T-helper 1 cell treated with Interleukin-12 subunit alpha and Interleukin-12 subunit beta and Interleukin-4 antibody, amounts not matched to agents 30 μg/mL and 1 μg/mL, for 36 hours (primary cell): ENCODE measurements around the gene ZCCHC17.
"Not testable (repeated sequence)": the region's sequence is repeated elsewhere in the genome, so short reads cannot be mapped to it uniquely, and the experiment has no call there.

Experiments
- H3K27ac Mint-ChIP-seq: one replicate; pipeline ENCODE4 v1.8.0; 2021; ENCODE audit warnings: mild to moderate bottlenecking, mixed read lengths
- H3K27me3 Mint-ChIP-seq: one replicate; pipeline ENCODE4 v1.8.0; 2021; ENCODE audit warnings: low read depth, mixed read lengths
- H3K36me3 Mint-ChIP-seq: one replicate; pipeline ENCODE4 v1.8.0; 2021; ENCODE audit warnings: low read depth, mixed read lengths
- H3K4me1 Mint-ChIP-seq: one replicate; pipeline ENCODE4 v1.8.0; 2021; ENCODE audit warnings: low read depth, mixed read lengths
- H3K4me3 Mint-ChIP-seq: one replicate; pipeline ENCODE4 v1.8.0; 2021; ENCODE audit warnings: mild to moderate bottlenecking, moderate library complexity, mixed read lengths
- H3K9me3 Mint-ChIP-seq: one replicate; pipeline ENCODE4 v1.8.0; 2021; ENCODE audit warnings: mixed read lengths

ZCCHC17 gene

GRCh38 chr1:31296486-31297276 is at the start of gene ZCCHC17, which contains the start of gene SNRNP40:
TSS of gene ZCCHC17 (plus strand) at chr1:31297032. CDS start at chr1:31310099, 13,067 bp downstream.
TSS of gene SNRNP40 (minus strand) at chr1:31296788. CDS start at chr1:31296751, 37 bp downstream.
- Mint-ChIP-seq H3K4me3 (no peak within 1 kb of the TSS), H3K27ac (no peak within 1 kb of the TSS), H3K36me3 (peaks cover 24% of the 10 kb centered on the region), H3K27me3 (no peaks in the 10 kb centered on the region), H3K4me1 (peaks cover 34% of the 10 kb centered on the region), H3K9me3 (no peaks in the 10 kb centered on the region)

DNA sequence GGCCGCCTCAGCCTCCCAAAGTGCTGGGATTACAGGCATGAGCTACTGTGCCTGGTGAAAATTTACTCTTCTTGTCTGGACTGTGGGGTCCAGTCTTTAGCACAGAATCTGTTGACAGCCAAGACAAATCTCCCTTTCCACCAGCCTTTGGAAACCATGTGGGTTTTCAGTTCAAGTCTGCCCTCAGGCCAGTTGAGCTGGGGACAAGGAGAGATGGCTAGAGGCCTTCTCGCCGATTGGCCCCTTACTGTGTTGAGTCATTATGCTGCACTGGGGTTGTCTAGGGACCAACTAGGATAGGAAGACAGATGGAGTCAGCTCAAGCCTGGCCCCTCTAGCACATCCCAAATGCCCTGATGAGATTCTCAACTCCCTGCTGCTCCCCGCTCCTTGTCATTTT is 48.6 kb upstream of the ZCCHC17 start:
- Mint-ChIP-seq H3K27ac (no peak overlapping the region), H3K27me3 (peaks cover 4% of the 10 kb centered on the region), H3K4me1 (no peaks in the 10 kb centered on the region), H3K9me3 (no peaks in the 10 kb centered on the region), H3K36me3 (no peaks in the 10 kb centered on the region), H3K4me3 (no peak overlapping the region)

DNA sequence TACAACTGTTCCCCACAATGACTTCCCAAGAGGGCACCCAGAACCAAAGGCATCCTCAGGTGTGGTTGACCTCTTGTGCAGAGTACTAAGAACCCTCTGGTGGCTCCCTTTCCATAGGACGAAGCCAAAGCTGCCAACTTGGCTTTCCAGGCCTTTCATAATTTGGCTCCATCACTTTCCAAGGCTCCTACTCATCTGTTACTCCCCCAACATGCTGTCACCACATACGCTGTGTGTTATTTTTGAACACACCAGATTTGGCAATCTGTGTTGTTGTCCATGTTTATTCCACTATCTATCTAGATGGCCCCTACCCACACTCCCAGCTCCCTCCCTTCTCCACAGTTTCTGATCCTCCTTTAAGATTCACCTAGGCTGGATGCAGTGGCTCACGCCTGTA is 47.0 kb upstream of the ZCCHC17 start:
- no peaks in the 10 kb centered on the region for H3K4me1 Mint-ChIP-seq
- no peaks in the 10 kb centered on the region for H3K9me3 Mint-ChIP-seq
- peaks cover 3% of the 10 kb centered on the region for H3K27me3 Mint-ChIP-seq
- no peak overlapping the region for H3K27ac Mint-ChIP-seq
- H3K4me3 Mint-ChIP-seq, result no peak overlapping the region
- no peaks in the 10 kb centered on the region for H3K36me3 Mint-ChIP-seq

- Mint-ChIP-seq H3K27ac (no peak overlapping the region), H3K36me3 (peaks cover 29% of the 10 kb centered on the region), H3K4me1 (no peaks in the 10 kb centered on the region)
These were observed 39.6 kb upstream of the ZCCHC17 start for GRCh38 chr1:31257213-31257612.

GRCh38 chr1:31258581-31258980 is 38.3 kb upstream of the ZCCHC17 start:
- H3K27ac Mint-ChIP-seq, result no peak overlapping the region

More at GRCh38 chr1:31257213-31257612, 39.6 kb upstream of the ZCCHC17 start:
- H3K4me3 Mint-ChIP-seq, result no peak overlapping the region
- H3K27me3 Mint-ChIP-seq, result no peaks in the 10 kb centered on the region
- no peaks in the 10 kb centered on the region for H3K9me3 Mint-ChIP-seq

GRCh38 chr1:31259746-31260145 is 37.1 kb upstream of the ZCCHC17 start:
- no peak overlapping the region for H3K27ac Mint-ChIP-seq
- no peaks in the 10 kb centered on the region for H3K27me3 Mint-ChIP-seq
- no peak overlapping the region for H3K4me3 Mint-ChIP-seq
- H3K9me3 Mint-ChIP-seq, result no peaks in the 10 kb centered on the region
- no peaks in the 10 kb centered on the region for H3K4me1 Mint-ChIP-seq
- peaks cover 29% of the 10 kb centered on the region for H3K36me3 Mint-ChIP-seq

More at GRCh38 chr1:31258581-31258980, 38.3 kb upstream of the ZCCHC17 start:
- Mint-ChIP-seq H3K9me3 (no peaks in the 10 kb centered on the region), H3K4me3 (no peak overlapping the region), H3K4me1 (no peaks in the 10 kb centered on the region), H3K36me3 (peaks cover 29% of the 10 kb centered on the region), H3K27me3 (no peaks in the 10 kb centered on the region)

DNA sequence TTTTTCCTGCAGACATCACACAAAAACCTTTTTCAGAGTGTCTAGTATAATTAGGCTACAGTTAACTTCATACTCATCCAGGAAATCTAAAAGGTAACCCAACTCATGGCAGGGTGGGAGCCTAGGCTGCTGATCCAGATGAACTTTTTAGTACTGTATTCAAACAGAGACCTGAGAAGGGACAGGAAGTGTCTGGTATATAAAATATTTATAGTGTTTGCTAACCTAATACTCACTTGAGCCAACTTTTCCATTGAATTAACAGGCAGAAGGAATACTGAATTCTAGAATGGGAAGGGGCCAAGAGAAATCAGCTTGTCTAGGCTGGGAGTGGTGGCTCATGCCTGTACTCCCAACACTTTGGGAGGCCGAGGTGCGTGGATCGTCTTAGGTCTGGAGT is 34.9 kb upstream of the ZCCHC17 start:
- Mint-ChIP-seq H3K27me3 (no peaks in the 10 kb centered on the region), H3K36me3 (peaks cover 44% of the 10 kb centered on the region), H3K9me3 (no peaks in the 10 kb centered on the region), H3K27ac (no peak overlapping the region), H3K4me3 (no peak overlapping the region), H3K4me1 (no peaks in the 10 kb centered on the region)

- peaks cover 47% of the 10 kb centered on the region for H3K36me3 Mint-ChIP-seq
- H3K9me3 Mint-ChIP-seq, H3K4me1 Mint-ChIP-seq, H3K27me3 Mint-ChIP-seq, H3K27ac Mint-ChIP-seq, H3K4me3 Mint-ChIP-seq: not testable (repeated sequence)
These were observed 34.4 kb upstream of the ZCCHC17 start for GRCh38 chr1:31262393-31262792.

DNA sequence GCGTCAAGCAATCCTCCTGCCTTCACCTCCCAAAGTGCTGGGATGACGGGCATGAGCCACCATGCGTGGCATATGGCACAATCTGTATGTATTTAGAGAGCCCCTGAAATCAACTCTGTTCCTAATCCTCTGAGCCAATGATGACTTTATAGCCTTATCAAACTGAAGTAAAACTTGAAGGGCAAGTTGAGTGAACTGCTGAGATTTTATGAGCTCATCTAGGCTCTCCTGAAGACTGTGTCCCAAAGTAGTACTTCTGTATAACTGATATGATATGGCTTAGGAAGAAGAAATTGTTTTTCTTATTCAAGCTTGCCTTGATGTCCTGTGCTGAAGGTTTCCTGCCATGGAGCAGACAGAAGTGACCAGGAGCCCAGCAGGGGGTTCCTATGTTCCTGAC is 33.4 kb upstream of the ZCCHC17 start:
- Mint-ChIP-seq H3K27ac (no peak overlapping the region), H3K4me3 (no peak overlapping the region), H3K9me3 (no peaks in the 10 kb centered on the region), H3K4me1 (no peaks in the 10 kb centered on the region), H3K36me3 (peaks cover 43% of the 10 kb centered on the region), H3K27me3 (no peaks in the 10 kb centered on the region)

- peaks cover 41% of the 10 kb centered on the region for H3K36me3 Mint-ChIP-seq
- no peaks in the 10 kb centered on the region for H3K27me3 Mint-ChIP-seq
- H3K27ac Mint-ChIP-seq, result no peak overlapping the region
- H3K4me1 Mint-ChIP-seq, result no peaks in the 10 kb centered on the region
- no peak overlapping the region for H3K4me3 Mint-ChIP-seq
- no peaks in the 10 kb centered on the region for H3K9me3 Mint-ChIP-seq
These were observed 31.9 kb upstream of the ZCCHC17 start for GRCh38 chr1:31264790-31265386.

DNA sequence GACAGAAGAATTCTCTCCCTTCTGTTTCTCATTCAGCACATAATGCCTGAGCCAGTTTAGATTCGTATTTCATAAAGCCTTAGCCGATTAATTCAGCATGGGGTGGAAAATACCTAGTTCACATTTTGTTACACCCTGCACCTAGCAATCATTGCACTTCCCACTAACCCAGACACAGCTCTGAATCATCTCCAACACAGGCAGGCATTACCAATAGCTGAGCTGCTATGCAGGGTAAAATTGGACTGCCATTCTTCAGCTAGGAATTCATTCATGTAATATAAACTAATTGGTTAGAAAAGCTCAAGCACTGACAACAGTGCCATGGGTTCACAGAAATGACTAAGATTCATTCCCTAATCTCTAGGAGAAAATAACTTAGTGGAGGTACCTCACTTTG is 30.3 kb upstream of the ZCCHC17 start:
- Mint-ChIP-seq H3K9me3 (no peaks in the 10 kb centered on the region), H3K4me3 (no peak overlapping the region), H3K27ac (no peak overlapping the region), H3K27me3 (no peaks in the 10 kb centered on the region), H3K36me3 (peaks cover 43% of the 10 kb centered on the region), H3K4me1 (no peaks in the 10 kb centered on the region)

DNA sequence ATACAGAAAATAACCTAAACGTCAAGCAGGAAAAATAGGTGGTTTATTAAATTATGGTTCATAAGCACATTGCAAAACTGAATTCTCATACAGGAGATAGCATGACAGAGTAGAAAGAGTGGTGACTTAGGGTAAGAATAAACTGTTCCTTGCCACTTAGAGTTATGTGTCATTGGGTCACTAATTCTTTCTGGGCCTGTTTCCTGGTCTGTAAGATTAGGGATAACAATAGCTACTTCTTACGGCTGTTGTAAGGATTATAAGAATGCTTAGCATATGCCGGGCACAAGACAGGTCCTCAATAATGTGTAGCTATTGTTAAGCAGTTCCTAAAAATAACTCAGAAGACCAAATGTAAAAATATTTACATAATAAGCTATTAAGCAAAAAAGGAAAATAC is 24.5 kb upstream of the ZCCHC17 start:
- no peak overlapping the region for H3K27ac Mint-ChIP-seq
- no peak overlapping the region for H3K4me3 Mint-ChIP-seq
- peaks cover 38% of the 10 kb centered on the region for H3K36me3 Mint-ChIP-seq
- no peaks in the 10 kb centered on the region for H3K27me3 Mint-ChIP-seq
- peaks cover 5% of the 10 kb centered on the region for H3K4me1 Mint-ChIP-seq
- no peaks in the 10 kb centered on the region for H3K9me3 Mint-ChIP-seq

DNA sequence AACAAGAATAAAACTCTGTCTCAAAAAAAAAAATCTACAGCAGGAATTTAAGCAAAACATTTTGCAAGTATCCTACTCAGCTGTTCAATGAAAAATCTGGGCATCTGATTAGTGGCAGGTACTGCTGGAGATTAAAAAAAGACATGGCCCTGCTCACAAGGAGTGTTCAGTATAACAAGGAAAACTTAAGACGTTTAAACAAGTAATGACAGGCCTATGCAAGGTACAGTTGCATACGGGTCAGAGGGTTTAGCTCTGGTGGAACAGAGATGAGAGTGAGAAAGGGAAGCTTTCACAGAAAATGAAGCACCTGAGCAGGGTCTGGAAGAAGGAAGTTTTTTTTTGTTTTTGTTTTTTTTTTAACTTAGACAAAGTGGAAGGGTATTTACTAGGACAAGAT is 23.2 kb upstream of the ZCCHC17 start:
- H3K9me3 Mint-ChIP-seq, result no peaks in the 10 kb centered on the region
- peaks cover 5% of the 10 kb centered on the region for H3K4me1 Mint-ChIP-seq
- H3K27ac Mint-ChIP-seq, result no peak overlapping the region
- H3K36me3 Mint-ChIP-seq, result peaks cover 40% of the 10 kb centered on the region
- H3K27me3 Mint-ChIP-seq, result no peaks in the 10 kb centered on the region
- no peak overlapping the region for H3K4me3 Mint-ChIP-seq

DNA sequence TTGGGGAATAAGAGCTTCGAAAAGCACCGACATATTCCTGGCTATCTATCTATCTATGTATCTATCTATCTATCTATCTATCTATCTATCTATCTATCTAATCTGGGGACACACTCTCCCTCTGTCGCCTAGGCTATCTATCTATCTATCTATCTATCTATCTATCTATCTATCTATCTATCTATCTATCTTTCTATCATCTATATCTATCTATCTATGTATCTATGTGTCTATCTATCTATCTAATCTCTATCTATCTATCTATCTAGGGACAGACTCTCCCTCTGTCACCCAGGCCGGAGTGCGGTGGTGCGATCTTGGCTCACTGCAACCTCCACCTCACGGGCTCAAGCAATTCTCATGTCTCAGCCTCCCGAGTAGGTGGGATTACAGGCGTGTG is 14.4 kb upstream of the ZCCHC17 start:
- H3K9me3 Mint-ChIP-seq, H3K27me3 Mint-ChIP-seq, H3K4me3 Mint-ChIP-seq, H3K27ac Mint-ChIP-seq, H3K4me1 Mint-ChIP-seq: not testable (repeated sequence)
- peaks cover 32% of the 10 kb centered on the region for H3K36me3 Mint-ChIP-seq

DNA sequence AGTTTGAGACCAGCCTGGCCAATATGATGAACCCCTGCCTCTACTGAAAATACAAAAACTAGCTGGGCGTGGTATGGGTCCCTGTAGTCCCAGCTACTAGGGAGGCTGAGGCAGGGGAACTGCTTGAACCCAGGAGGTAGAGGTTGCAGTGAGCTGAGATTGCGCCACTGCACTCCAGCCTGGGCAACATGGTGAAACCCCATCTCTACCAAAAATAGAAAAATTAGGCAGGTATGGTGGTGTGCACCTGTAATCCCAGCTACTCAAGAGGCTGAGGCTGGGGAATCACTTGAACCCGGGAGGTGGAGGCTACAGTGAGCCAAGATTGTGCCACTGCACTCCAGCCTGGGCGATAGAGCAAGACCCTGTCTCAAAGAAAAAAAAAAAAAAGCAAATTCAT is 9.0 kb upstream of the ZCCHC17 start:
- H3K4me3 Mint-ChIP-seq, H3K27ac Mint-ChIP-seq, H3K4me1 Mint-ChIP-seq, H3K9me3 Mint-ChIP-seq, H3K27me3 Mint-ChIP-seq: not testable (repeated sequence)
- H3K36me3 Mint-ChIP-seq, result peaks cover 28% of the 10 kb centered on the region
